Measurements from ENCODE around the gene KLHL15.

DNA sequence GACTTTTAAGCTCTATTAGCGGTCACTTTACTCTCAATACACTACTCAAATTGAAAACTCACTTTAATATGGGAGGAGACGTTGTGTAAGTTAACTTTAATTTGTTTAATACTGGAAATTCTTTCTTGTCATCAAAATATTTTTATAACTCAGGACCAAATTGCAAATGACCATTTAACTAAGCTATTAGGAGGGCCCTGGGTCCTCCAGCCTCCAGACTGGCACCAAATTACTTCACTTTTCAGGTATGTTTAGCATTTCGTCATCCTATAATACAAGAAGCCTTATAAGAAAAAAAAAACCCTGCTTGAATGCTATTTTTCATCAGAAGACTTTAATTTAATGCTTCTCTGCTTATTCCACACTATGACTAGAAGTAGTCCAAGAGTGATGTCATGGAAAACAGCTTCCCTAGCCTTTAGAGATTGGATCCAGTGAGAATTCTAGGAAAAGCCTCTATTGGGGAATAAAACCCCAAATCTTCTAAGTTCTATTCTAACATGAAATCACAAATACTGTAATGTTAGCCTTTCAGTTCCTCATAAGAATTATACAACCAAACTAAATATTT lies 6.6 kb downstream of the KLHL15 start:
- TF ChIP-seq, protein P1, sequence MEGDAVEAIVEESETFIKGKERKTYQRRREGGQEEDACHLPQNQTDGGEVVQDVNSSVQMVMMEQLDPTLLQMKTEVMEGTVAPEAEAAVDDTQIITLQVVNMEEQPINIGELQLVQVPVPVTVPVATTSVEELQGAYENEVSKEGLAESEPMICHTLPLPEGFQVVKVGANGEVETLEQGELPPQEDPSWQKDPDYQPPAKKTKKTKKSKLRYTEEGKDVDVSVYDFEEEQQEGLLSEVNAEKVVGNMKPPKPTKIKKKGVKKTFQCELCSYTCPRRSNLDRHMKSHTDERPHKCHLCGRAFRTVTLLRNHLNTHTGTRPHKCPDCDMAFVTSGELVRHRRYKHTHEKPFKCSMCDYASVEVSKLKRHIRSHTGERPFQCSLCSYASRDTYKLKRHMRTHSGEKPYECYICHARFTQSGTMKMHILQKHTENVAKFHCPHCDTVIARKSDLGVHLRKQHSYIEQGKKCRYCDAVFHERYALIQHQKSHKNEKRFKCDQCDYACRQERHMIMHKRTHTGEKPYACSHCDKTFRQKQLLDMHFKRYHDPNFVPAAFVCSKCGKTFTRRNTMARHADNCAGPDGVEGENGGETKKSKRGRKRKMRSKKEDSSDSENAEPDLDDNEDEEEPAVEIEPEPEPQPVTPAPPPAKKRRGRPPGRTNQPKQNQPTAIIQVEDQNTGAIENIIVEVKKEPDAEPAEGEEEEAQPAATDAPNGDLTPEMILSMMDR (IDR thresholded peaks at IDR 0.05) = no peak
- TF ChIP-seq EP300 (IDR thresholded peaks at IDR 0.05) = no peak
- TF ChIP-seq POLR2AphosphoS5 (IDR thresholded peaks at IDR 0.05) = no peak
- no peak for TF ChIP-seq POLR2A (IDR thresholded peaks at IDR 0.05)
